HCT116 (cell line): ENCODE data around the gene GPR78. TPM values are rescaled to one million over a fixed set of nuclear protein-coding genes. Genes with fewer than 3 reads are reported as not detected.

Source experiments
- ATAC-seq: fragments of 200-7000 bp; cut with Tn5 transposase; 2 replicates; pipeline ENCODE4 v1.9.1; 2020; ENCODE audit warnings: mild to moderate bottlenecking, moderate library complexity
- BruUV-seq: library from RNA; stranded (reverse); fragments of 400-500 nt; replicated peaks from 2 replicates; lab custom pipeline; 2021; lab: Mats Ljungman, UMichigan
- CTCF ChIA-PET: fragments of 300-600 bp; sonication (Branson Sonifier 250); formaldehyde crosslinking; loops from one replicate; lab custom pipeline; 2021; ENCODE audit warnings: antibody characterized with exemption; lab: Charles Lee
- POLR2A ChIA-PET: fragments of 300-600, 350-600 bp; sonication (Branson Sonifier 250); formaldehyde crosslinking; loops from one replicate; lab custom pipeline; 2021; ENCODE audit warnings: antibody characterized with exemption; lab: Charles Lee
- RAD21 ChIA-PET, 2 experiments: fragments of 300-600 bp; sonication (Branson Sonifier 250); formaldehyde crosslinking; loops; one replicate each; lab custom pipeline; 2023; ENCODE audit warnings: low total read pairs in 2 of 2; ENCODE audit not compliant: uncharacterized antibody in 2 of 2, unreplicated experiment in 2 of 2, low non-redundant PET in 1 of 2; lab: Charles Lee
- DNase-seq: peaks from one replicate; pipeline ENCODE4 v3.0.0-alpha.2; 2010; ENCODE audit warnings: low read depth, low spot score
- H2AFZ ChIP-seq: fragments of 200-600 bp; shearing (Covaris generic), sonication (generic); 2 replicates; pipeline ENCODE4 v1.6.1; 2017; ENCODE audit warnings: low read depth, mixed run types, mixed read lengths, antibody characterized with exemption, low read length; ENCODE audit not compliant: poor library complexity, severe bottlenecking
- H3K27ac ChIP-seq: 2 replicates; pipeline ENCODE4 v1.5.1; 2012; ENCODE audit warnings: low read depth, low read length
- H3K27me3 ChIP-seq: fragments of 200-600 bp; sonication (generic); 2 replicates; pipeline ENCODE4 v1.6.1; 2016; ENCODE audit warnings: mixed run types, low read length, mixed read lengths; ENCODE audit not compliant: insufficient read depth
- H3K36me3 ChIP-seq, 2 experiments: fragments of 200-500 bp in 1 of 2; fragments of 200-600 bp in 1 of 2; sonication (Bioruptor generic) in 1 of 2; sonication (generic) in 1 of 2; 2 replicates each; pipeline versions ENCODE4 v1.5.1 to v1.6.1; 2014 to 2016; ENCODE audit warnings: low read length in 2 of 2, inconsistent platforms in 1 of 2, mixed read lengths in 1 of 2, mixed run types in 1 of 2; ENCODE audit not compliant: insufficient read depth in 2 of 2, control insufficient read depth in 1 of 2
- H3K4me1 ChIP-seq, 2 experiments: fragments of 200-600 bp in 1 of 2; sonication (generic) in 1 of 2; 2 replicates each; pipeline versions ENCODE4 v1.5.1 to v1.6.1; 2012 to 2017; ENCODE audit warnings: low read length in 2 of 2, inconsistent platforms in 1 of 2, mild to moderate bottlenecking in 1 of 2, mixed read lengths in 1 of 2, mixed run types in 1 of 2, moderate library complexity in 1 of 2; ENCODE audit not compliant: insufficient read depth in 2 of 2, control insufficient read depth in 1 of 2
- H3K4me2 ChIP-seq: fragments of 200-600 bp; sonication (generic); 2 replicates; pipeline ENCODE4 v1.6.1; 2017; ENCODE audit warnings: mixed run types, low read length, mixed read lengths
- H3K4me3 ChIP-seq, 2 experiments: fragments of 200-600 bp in 1 of 2; sonication (generic) in 1 of 2; replicated peaks in 1 of 2; 2 replicates each; pipeline ENCODE4 v1.5.1; 2011 to 2016; ENCODE audit warnings: low read length in 2 of 2, control low read depth in 1 of 2, low read depth in 1 of 2, mild to moderate bottlenecking in 1 of 2, mixed read lengths in 1 of 2, mixed run types in 1 of 2
- H3K79me2 ChIP-seq: fragments of 200-600 bp; sonication (generic); 2 replicates; pipeline ENCODE4 v1.6.1; 2017; ENCODE audit warnings: mild to moderate bottlenecking, mixed run types, low read length, moderate library complexity, mixed read lengths; ENCODE audit not compliant: insufficient read depth
- H3K9ac ChIP-seq: fragments of 200-600 bp; sonication (generic); 2 replicates; pipeline ENCODE4 v1.6.1; 2016; ENCODE audit warnings: low read length, mixed read lengths
- H3K9me2 ChIP-seq: fragments of 200-600 bp; sonication (generic), shearing (Covaris generic); 2 replicates; pipeline ENCODE4 v1.6.1; 2017; ENCODE audit warnings: mixed run types, mild to moderate bottlenecking, moderate library complexity; ENCODE audit not compliant: insufficient read depth
- H3K9me3 ChIP-seq, 2 experiments: fragments of 200-500 bp in 1 of 2; fragments of 200-600 bp in 1 of 2; sonication (Bioruptor generic) in 1 of 2; sonication (generic) in 1 of 2; 2 replicates each; pipeline ENCODE4 v1.6.1; 2014 to 2017; ENCODE audit warnings: low read length in 2 of 2, mixed read lengths in 2 of 2, inconsistent platforms in 1 of 2, low read depth in 1 of 2, mild to moderate bottlenecking in 1 of 2, mixed run types in 1 of 2, moderate library complexity in 1 of 2; ENCODE audit not compliant: control insufficient read depth in 1 of 2, insufficient read depth in 1 of 2
- H4K20me1 ChIP-seq: fragments of 200-600 bp; sonication (generic), shearing (Covaris generic); 2 replicates; pipeline ENCODE4 v1.6.1; 2017; ENCODE audit warnings: mixed run types, mild to moderate bottlenecking, moderate library complexity; ENCODE audit not compliant: insufficient read depth
- EGR1 ChIP-seq: IDR thresholded peaks from 2 replicates; pipeline ENCODE4 v1.6.1; 2012; ENCODE audit warnings: low read depth
- ELF1 ChIP-seq: IDR thresholded peaks from 2 replicates; pipeline ENCODE4 v1.6.1; 2012; ENCODE audit warnings: low read depth, borderline replicate concordance
- EZH2 ChIP-seq: fragments of 200-600 bp; sonication (generic); IDR thresholded peaks from 2 replicates; pipeline ENCODE4 v1.6.1; 2017; ENCODE audit warnings: antibody characterized with exemption, mixed run types
- EZH2phosphoT487 ChIP-seq: fragments of 200-600 bp; IDR thresholded peaks from 2 replicates; pipeline ENCODE4 v1.6.1; 2018; ENCODE audit warnings: antibody characterized with exemption, borderline replicate concordance
- JUND ChIP-seq: IDR thresholded peaks from 2 replicates; pipeline ENCODE4 v1.6.1; 2012
- POLR2AphosphoS5 ChIP-seq: IDR thresholded peaks from 2 replicates; pipeline ENCODE4 v1.6.1; 2011; ENCODE audit warnings: mild to moderate bottlenecking, low read depth, low read length, moderate library complexity
- SP1 ChIP-seq: IDR thresholded peaks from 2 replicates; pipeline ENCODE4 v1.6.1; 2012; ENCODE audit warnings: low read depth
- ZNF274 ChIP-seq: fragments of 200-500 bp; sonication (Bioruptor generic); IDR thresholded peaks from 2 replicates; pipeline ENCODE4 v1.6.1; 2014; ENCODE audit warnings: mild to moderate bottlenecking, low read depth, low read length, inconsistent platforms
- intact Hi-C: fragments of 100-400 bp; cut with micrococcal nuclease; formaldehyde crosslinking; loops from 2 replicates; pipeline ENCODE4 v1.10.0; 2022
- total RNA-seq: library from RNA; stranded (reverse); gene quantifications from one replicate; pipeline ENCODE4 v1.2.1, GENCODE V29; 2021; ENCODE audit not compliant: unreplicated experiment
- TF ChIP-seq, protein P1 (sequence below): IDR thresholded peaks from 2 replicates; pipeline ENCODE4 v1.6.1; 2012
- TF ChIP-seq, protein P2 (sequence below), 3 experiments: fragments of 200-600 bp in 1 of 3; sonication (generic) in 1 of 3; IDR thresholded peaks in 2 of 3; conservative IDR thresholded peaks in 1 of 3; 2 replicates each; pipeline ENCODE4 v1.5.1; 2012 to 2017; ENCODE audit warnings: low read depth in 2 of 3, low read length in 2 of 3, antibody characterized with exemption in 1 of 3, borderline replicate concordance in 1 of 3, control low read depth in 1 of 3, mild to moderate bottlenecking in 1 of 3, mixed read lengths in 1 of 3, mixed run types in 1 of 3, moderate library complexity in 1 of 3; ENCODE audit not compliant: insufficient read depth in 1 of 3
- TF ChIP-seq, protein P3 (sequence below): IDR thresholded peaks from 2 replicates; pipeline ENCODE4 v1.6.1; 2012

The GPR78 gene
- total RNA-seq, 1 experiment from 2014 or later, result not detected

DNA sequence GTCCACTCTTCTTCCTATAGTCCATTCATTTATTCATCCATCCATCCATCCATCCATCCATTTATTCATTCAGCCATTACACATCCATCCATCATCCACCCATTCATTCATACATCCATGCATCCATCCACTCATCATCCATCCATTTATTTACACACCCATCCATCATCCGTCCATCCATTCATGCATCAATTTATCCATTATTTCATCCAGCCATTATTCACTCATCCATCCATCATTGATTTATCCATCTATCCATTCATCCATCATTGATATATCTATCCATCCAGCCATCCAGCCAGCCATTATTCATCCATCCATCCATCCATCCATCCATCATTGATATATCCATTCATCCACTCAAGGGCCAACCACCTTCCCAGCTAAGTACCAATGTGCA is 25.1 kb downstream of the GPR78 start:
- no peak overlapping the region for H2AFZ ChIP-seq
- peaks cover 0 to 1% of the 10 kb centered on the region in 2 experiments; a peak in 2 of 4 replicates for H3K4me1 ChIP-seq
- no peak overlapping the region for H3K4me3 ChIP-seq
- BruUV-seq, result no TSS peak
- no peaks in the 10 kb centered on the region for H3K79me2 ChIP-seq
- DNase-seq (no peak), ATAC-seq (no peak)
- H3K4me2 ChIP-seq, result no peak overlapping the region
- ChIA-PET POLR2A (no interaction called here), RAD21 (no interaction called here), CTCF (no interaction called here)
- no peaks in the 10 kb centered on the region for H4K20me1 ChIP-seq
- H3K27ac ChIP-seq, result no peak overlapping the region
- H3K9me3 ChIP-seq, result no peaks in the 10 kb centered on the region
- intact Hi-C loops, result loop anchor here (10.0 kb wide), 1 partner anchor 280 kb away; no protein-coding TSS in a partner anchor
- H3K9me2 ChIP-seq, result no peaks in the 10 kb centered on the region
- TF ChIP-seq SP1 (no peak), ELF1 (no peak)
- TF ChIP-seq, protein P1, sequence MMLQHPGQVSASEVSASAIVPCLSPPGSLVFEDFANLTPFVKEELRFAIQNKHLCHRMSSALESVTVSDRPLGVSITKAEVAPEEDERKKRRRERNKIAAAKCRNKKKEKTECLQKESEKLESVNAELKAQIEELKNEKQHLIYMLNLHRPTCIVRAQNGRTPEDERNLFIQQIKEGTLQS, result no peak
- TF ChIP-seq, protein P2, sequence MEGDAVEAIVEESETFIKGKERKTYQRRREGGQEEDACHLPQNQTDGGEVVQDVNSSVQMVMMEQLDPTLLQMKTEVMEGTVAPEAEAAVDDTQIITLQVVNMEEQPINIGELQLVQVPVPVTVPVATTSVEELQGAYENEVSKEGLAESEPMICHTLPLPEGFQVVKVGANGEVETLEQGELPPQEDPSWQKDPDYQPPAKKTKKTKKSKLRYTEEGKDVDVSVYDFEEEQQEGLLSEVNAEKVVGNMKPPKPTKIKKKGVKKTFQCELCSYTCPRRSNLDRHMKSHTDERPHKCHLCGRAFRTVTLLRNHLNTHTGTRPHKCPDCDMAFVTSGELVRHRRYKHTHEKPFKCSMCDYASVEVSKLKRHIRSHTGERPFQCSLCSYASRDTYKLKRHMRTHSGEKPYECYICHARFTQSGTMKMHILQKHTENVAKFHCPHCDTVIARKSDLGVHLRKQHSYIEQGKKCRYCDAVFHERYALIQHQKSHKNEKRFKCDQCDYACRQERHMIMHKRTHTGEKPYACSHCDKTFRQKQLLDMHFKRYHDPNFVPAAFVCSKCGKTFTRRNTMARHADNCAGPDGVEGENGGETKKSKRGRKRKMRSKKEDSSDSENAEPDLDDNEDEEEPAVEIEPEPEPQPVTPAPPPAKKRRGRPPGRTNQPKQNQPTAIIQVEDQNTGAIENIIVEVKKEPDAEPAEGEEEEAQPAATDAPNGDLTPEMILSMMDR (IDR thresholded peaks at IDR 0.05 in 2 of 3, conservative IDR thresholded peaks at IDR 0.05 in 1 of 3; ENCODE audit: borderline replicate concordance in 1 of 3, insufficient read depth in 1 of 3, low read depth in 2 of 3, low read length in 2 of 3), result no peak
- H3K9ac ChIP-seq, result no peak overlapping the region
- no peaks in the 10 kb centered on the region for H3K36me3 ChIP-seq
- H3K27me3 ChIP-seq, result 0 out of 2 replicates have a peak, but pooled peaks cover 4% of the 10 kb centered on the region

DNA sequence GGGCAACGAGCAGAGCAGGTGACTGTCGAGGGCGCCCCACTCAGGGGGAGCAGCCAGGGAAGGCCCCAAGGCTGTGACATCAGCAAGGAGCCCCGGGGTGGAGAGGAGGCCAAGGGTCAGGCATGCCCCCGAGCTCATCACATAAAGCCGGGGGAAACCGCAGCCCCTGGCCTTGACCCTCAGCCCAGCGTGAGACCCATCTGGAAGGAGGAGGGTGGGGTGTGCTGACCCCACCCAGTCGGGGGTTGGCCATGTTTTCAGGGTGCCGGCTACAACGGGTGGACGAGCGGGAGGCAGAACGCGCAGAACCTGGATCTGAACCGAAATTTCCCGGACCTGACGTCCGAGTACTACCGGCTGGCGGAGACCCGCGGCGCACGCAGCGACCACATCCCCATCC is 26.3 kb downstream of the GPR78 start:
- Histone ChIP-seq H3K27me3 (0 out of 2 replicates have a peak, but pooled peaks cover 4% of the 10 kb centered on the region), H3K4me2 (no peak overlapping the region), H3K9me3 (no peaks in the 10 kb centered on the region), H3K4me3 (no peak overlapping the region), H2AFZ (no peak overlapping the region), H3K4me1 (no peaks in the 10 kb centered on the region), H3K9me2 (no peaks in the 10 kb centered on the region), H3K79me2 (no peaks in the 10 kb centered on the region), H3K9ac (no peak overlapping the region), H3K36me3 (no peaks in the 10 kb centered on the region), H4K20me1 (no peaks in the 10 kb centered on the region), H3K27ac (no peak overlapping the region)
- ChIA-PET POLR2A (no interaction called here), CTCF (no interaction called here), RAD21 (no interaction called here)
- intact Hi-C loops, result loop anchor here (10.0 kb wide), 1 partner anchor 278 kb away; no protein-coding TSS in a partner anchor
- no peak for TF ChIP-seq EZH2phosphoT487
- TF ChIP-seq, protein P3, sequence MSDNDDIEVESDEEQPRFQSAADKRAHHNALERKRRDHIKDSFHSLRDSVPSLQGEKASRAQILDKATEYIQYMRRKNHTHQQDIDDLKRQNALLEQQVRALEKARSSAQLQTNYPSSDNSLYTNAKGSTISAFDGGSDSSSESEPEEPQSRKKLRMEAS, result no peak
- TF ChIP-seq EZH2, result no peak
- no peak for TF ChIP-seq EGR1
- no peak for TF ChIP-seq JUND
- no peak for TF ChIP-seq SP1
- TF ChIP-seq POLR2AphosphoS5, result no peak
- TF ChIP-seq ZNF274, result no peak
- BruUV-seq, result no TSS peak
- DNase-seq (no peak), ATAC-seq (no peak)
